Astrocyte (in vitro differentiated cells and primary cell): ENCODE data around the gene SLC35B2. TPM values are rescaled to one million over a fixed set of nuclear protein-coding genes. Genes with fewer than 3 reads are reported as not detected.

Experiments
- DNase-seq: peaks from one replicate; pipeline ENCODE4 v3.0.0-alpha.2; 2010; ENCODE audit warnings: low read depth
- FAIRE-seq: peaks from 2 replicates; lab custom pipeline; 2011; peaks lifted over from hg19 to GRCh38; lab: Jason Lieb, UNC
- H2AFZ ChIP-seq: 2 replicates; pipeline ENCODE4 v1.6.0; 2012; ENCODE audit warnings: low read depth, low read length, inconsistent platforms
- H3K27ac ChIP-seq: 2 replicates; pipeline ENCODE4 v1.5.1; 2011; ENCODE audit warnings: low read depth, low read length, inconsistent platforms
- H3K27me3 ChIP-seq: 2 replicates; pipeline ENCODE4 v1.6.0; 2011; ENCODE audit warnings: low read length, inconsistent platforms; ENCODE audit not compliant: insufficient read depth
- H3K36me3 ChIP-seq: 2 replicates; pipeline ENCODE4 v1.5.1; 2011; ENCODE audit warnings: low read length, inconsistent platforms; ENCODE audit not compliant: insufficient read depth
- H3K4me1 ChIP-seq: 2 replicates; pipeline ENCODE4 v1.5.1; 2011; ENCODE audit warnings: low read length, inconsistent platforms; ENCODE audit not compliant: insufficient read depth
- H3K4me2 ChIP-seq: 2 replicates; pipeline ENCODE4 v1.6.0; 2012; ENCODE audit warnings: low read length, inconsistent platforms
- H3K4me3 ChIP-seq: 2 replicates; pipeline ENCODE4 v1.5.1; 2011; ENCODE audit warnings: low read depth, mild to moderate bottlenecking, low read length, inconsistent platforms; ENCODE audit not compliant: insufficient read depth
- H3K79me2 ChIP-seq: 2 replicates; pipeline ENCODE4 v1.6.0; 2012; ENCODE audit warnings: mild to moderate bottlenecking, low read length, inconsistent platforms; ENCODE audit not compliant: insufficient read depth
- H3K9ac ChIP-seq: 2 replicates; pipeline ENCODE4 v1.6.0; 2012; ENCODE audit warnings: mild to moderate bottlenecking, low read length, inconsistent platforms
- H3K9me3 ChIP-seq: 2 replicates; pipeline ENCODE4 v1.5.1; 2012; ENCODE audit warnings: low read depth, mild to moderate bottlenecking, low read length, inconsistent platforms; ENCODE audit not compliant: insufficient read depth
- H4K20me1 ChIP-seq: 2 replicates; pipeline ENCODE4 v1.6.0; 2012; ENCODE audit warnings: low read length, inconsistent platforms; ENCODE audit not compliant: insufficient read depth
- H3K27ac Mint-ChIP-seq: one replicate; pipeline ENCODE4 v1.8.0; 2021; ENCODE audit warnings: mild to moderate bottlenecking, mixed read lengths; ENCODE audit not compliant: unreplicated experiment
- H3K27me3 Mint-ChIP-seq: one replicate; pipeline ENCODE4 v1.8.0; 2021; ENCODE audit warnings: low read depth, mixed read lengths; ENCODE audit not compliant: unreplicated experiment
- H3K36me3 Mint-ChIP-seq: one replicate; pipeline ENCODE4 v1.8.0; 2021; ENCODE audit warnings: low read depth, mixed read lengths; ENCODE audit not compliant: unreplicated experiment
- H3K4me1 Mint-ChIP-seq: one replicate; pipeline ENCODE4 v1.8.0; 2021; ENCODE audit warnings: low read depth, mixed read lengths; ENCODE audit not compliant: unreplicated experiment
- H3K4me3 Mint-ChIP-seq: one replicate; pipeline ENCODE4 v1.8.0; 2021; ENCODE audit warnings: mild to moderate bottlenecking, moderate library complexity, mixed read lengths; ENCODE audit not compliant: unreplicated experiment
- H3K9me3 Mint-ChIP-seq: one replicate; pipeline ENCODE4 v1.8.0; 2021; ENCODE audit warnings: mild to moderate bottlenecking, mixed read lengths; ENCODE audit not compliant: unreplicated experiment
- EZH2 ChIP-seq: IDR thresholded peaks from 2 replicates; pipeline ENCODE4 v1.6.1; 2012; ENCODE audit warnings: mild to moderate bottlenecking, low read length, inconsistent platforms; ENCODE audit not compliant: insufficient read depth
- total RNA-seq: library from RNA; stranded (reverse); gene quantifications from 2 replicates; pipeline ENCODE4 v1.2.1, GENCODE V29; 2021
- TF ChIP-seq, protein P1 (sequence below): IDR thresholded peaks from 2 replicates; pipeline ENCODE4 v1.5.1; 2011; ENCODE audit warnings: low read depth, mild to moderate bottlenecking, inconsistent platforms, low read length, moderate library complexity; ENCODE audit not compliant: insufficient read depth

Gene SLC35B2
- total RNA-seq, 1 donor from 2014 or later = 61.8 TPM

DNA sequence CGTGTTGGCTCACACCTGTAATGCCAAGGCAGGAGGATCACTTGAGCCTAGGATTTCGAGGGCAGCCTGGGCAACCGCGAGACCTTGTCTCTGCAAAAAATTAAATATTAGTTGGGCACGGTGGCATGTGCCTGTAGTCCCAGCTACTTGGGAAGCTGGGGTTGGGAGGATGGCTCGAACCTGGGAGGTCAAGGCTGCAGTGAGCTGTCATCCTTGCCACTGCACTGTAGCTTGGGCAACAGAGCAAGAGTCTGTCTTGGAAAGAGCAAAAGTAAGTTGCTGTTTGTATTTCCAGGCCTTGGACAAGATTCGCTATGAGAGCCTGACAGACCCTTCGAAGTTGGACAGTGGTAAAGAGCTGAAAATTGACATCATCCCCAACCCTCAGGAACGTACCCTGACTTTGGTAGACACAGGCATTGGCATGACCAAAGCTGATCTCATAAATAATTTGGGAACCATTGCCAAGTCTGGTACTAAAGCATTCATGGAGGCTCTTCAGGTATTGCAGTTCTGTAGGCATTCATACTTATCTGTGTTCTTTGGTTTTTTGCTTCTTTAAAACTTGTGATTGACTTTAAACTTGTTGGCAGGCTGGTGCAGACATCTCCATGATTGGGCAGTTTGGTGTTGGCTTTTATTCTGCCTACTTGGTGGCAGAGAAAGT, 8.1 kb downstream of the SLC35B2 start:
- Histone ChIP-seq H3K4me2 (peak overlapping the region; percentile 93), H3K27ac (no peak overlapping the region), H2AFZ (no peak overlapping the region), H3K9ac (peak overlapping the region; percentile 100), H3K79me2 (peaks cover 76% of the 10 kb centered on the region), H3K4me1 (peaks cover 17% of the 10 kb centered on the region), H3K9me3 (no peaks in the 10 kb centered on the region), H3K4me3 (peak overlapping the region; percentile 100), H3K27me3 (no peaks in the 10 kb centered on the region), H3K36me3 (peaks cover 53% of the 10 kb centered on the region), H4K20me1 (peaks cover 73% of the 10 kb centered on the region)
- Mint-ChIP-seq H3K27ac (no peak overlapping the region), H3K4me1 (peaks cover 44% of the 10 kb centered on the region), H3K36me3 (peaks cover 40% of the 10 kb centered on the region), H3K9me3 (peaks cover 3% of the 10 kb centered on the region), H3K4me3 (peak overlapping the region; percentile 98), H3K27me3 (no peaks in the 10 kb centered on the region)
- TF ChIP-seq EZH2 = no peak
- TF ChIP-seq, protein P1, sequence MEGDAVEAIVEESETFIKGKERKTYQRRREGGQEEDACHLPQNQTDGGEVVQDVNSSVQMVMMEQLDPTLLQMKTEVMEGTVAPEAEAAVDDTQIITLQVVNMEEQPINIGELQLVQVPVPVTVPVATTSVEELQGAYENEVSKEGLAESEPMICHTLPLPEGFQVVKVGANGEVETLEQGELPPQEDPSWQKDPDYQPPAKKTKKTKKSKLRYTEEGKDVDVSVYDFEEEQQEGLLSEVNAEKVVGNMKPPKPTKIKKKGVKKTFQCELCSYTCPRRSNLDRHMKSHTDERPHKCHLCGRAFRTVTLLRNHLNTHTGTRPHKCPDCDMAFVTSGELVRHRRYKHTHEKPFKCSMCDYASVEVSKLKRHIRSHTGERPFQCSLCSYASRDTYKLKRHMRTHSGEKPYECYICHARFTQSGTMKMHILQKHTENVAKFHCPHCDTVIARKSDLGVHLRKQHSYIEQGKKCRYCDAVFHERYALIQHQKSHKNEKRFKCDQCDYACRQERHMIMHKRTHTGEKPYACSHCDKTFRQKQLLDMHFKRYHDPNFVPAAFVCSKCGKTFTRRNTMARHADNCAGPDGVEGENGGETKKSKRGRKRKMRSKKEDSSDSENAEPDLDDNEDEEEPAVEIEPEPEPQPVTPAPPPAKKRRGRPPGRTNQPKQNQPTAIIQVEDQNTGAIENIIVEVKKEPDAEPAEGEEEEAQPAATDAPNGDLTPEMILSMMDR = no peak
- no peak for FAIRE-seq
- no peak for DNase-seq

DNA sequence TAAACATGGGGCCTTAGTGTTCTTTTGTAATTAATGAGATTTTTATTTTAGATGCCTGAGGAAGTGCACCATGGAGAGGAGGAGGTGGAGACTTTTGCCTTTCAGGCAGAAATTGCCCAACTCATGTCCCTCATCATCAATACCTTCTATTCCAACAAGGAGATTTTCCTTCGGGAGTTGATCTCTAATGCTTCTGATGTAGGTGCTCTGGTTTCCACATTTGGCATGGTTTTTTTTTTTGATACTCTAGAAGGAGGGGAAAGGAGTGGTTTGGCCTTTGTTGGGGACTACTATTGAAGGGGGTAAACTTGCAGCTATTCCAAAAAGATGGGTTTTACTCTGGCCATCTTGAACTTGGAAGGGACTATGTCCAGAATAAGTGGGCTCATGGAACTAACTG, 8.7 kb downstream of the SLC35B2 start:
- Histone ChIP-seq H3K4me1 (peaks cover 17% of the 10 kb centered on the region), H2AFZ (no peak overlapping the region), H4K20me1 (peaks cover 67% of the 10 kb centered on the region), H3K36me3 (peaks cover 47% of the 10 kb centered on the region), H3K27ac (peak overlapping the region; percentile 92), H3K4me3 (peak overlapping the region; percentile 100), H3K9ac (peak overlapping the region; percentile 100), H3K79me2 (peaks cover 70% of the 10 kb centered on the region), H3K9me3 (no peaks in the 10 kb centered on the region), H3K4me2 (peak overlapping the region; percentile 93), H3K27me3 (no peaks in the 10 kb centered on the region)
- peak overlapping the region; percentile 98 for H3K4me3 Mint-ChIP-seq
- H3K4me1 Mint-ChIP-seq = peaks cover 42% of the 10 kb centered on the region
- H3K36me3 Mint-ChIP-seq = peaks cover 39% of the 10 kb centered on the region
- peak overlapping the region; percentile 92 for H3K27ac Mint-ChIP-seq
- no peak for TF ChIP-seq EZH2
- TF ChIP-seq, protein P1 = no peak
- no peaks in the 10 kb centered on the region for H3K27me3 Mint-ChIP-seq
- DNase-seq (no peak), FAIRE-seq (no peak)
- H3K9me3 Mint-ChIP-seq = peaks cover 3% of the 10 kb centered on the region
